ENCODE data around the gene ERCC6L.

Gene ERCC6L

DNA sequence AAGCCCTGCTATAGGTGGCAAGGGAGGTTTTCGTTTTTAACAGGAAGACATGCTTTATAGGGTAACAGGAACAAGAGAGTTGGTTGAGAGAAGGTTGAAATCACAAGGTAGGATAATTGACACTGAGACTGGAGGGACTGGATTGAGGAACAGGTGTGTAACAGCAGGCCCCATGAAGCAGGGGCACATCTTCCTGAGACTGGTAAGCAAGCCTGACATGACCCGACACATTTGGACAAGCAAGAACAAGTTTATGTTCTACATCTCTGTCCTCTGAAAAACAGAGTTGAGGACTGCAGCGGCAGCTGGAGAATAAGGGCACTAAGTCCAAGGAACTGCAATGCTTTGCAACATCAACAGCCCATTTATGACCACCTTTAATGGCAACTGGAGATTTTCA is 33.0 kb upstream of the ERCC6L start:
- TF ChIP-seq ZFX (IDR thresholded peaks at IDR 0.05; ENCODE audit: borderline replicate concordance): no peak
- H3K27ac ChIP-seq: no peak overlapping the region

- TF ChIP-seq, protein P1, sequence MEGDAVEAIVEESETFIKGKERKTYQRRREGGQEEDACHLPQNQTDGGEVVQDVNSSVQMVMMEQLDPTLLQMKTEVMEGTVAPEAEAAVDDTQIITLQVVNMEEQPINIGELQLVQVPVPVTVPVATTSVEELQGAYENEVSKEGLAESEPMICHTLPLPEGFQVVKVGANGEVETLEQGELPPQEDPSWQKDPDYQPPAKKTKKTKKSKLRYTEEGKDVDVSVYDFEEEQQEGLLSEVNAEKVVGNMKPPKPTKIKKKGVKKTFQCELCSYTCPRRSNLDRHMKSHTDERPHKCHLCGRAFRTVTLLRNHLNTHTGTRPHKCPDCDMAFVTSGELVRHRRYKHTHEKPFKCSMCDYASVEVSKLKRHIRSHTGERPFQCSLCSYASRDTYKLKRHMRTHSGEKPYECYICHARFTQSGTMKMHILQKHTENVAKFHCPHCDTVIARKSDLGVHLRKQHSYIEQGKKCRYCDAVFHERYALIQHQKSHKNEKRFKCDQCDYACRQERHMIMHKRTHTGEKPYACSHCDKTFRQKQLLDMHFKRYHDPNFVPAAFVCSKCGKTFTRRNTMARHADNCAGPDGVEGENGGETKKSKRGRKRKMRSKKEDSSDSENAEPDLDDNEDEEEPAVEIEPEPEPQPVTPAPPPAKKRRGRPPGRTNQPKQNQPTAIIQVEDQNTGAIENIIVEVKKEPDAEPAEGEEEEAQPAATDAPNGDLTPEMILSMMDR (IDR thresholded peaks at IDR 0.05): no peak
- TF ChIP-seq ZFX (IDR thresholded peaks at IDR 0.05; ENCODE audit: borderline replicate concordance): no peak
- H3K27ac ChIP-seq: no peak overlapping the region
Measured at GRCh38 chrX:72271091-72271788, 32.4 kb upstream of the ERCC6L start.

DNA sequence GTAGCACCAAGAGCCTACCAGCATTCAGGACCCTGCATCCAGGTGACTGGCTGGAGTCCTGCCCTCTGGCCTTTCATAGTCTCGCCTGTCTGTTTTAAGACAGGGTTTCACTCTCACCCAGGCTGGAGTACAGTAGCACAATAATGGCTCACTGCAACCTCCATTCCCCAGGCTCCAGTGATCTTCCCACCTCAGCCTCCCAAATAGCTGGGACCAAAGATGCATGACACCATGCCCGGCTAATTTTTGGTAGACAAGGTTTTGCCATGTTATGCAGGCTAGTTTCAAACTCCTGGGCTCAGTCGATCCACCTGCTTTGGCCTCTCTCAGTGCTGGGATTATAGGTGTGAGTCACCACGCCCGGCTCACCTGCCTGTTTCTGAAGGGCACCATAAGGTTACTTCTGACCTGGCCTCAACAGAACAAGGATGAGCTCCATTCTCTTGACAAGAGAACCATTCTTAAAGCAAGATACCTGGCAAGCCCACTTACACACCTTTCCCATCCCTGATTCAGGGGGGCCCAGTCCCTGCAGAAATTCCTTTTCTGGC is 31.6 kb upstream of the ERCC6L start:
- TF ChIP-seq, protein P1 (IDR thresholded peaks at IDR 0.05): no peak
- H3K27ac ChIP-seq: no peak overlapping the region

GRCh38 chrX:72269671-72270251 is 30.9 kb upstream of the ERCC6L start:
- TF ChIP-seq ZFX (IDR thresholded peaks at IDR 0.05; ENCODE audit: borderline replicate concordance): no peak
- H3K27ac ChIP-seq: no peak overlapping the region

DNA sequence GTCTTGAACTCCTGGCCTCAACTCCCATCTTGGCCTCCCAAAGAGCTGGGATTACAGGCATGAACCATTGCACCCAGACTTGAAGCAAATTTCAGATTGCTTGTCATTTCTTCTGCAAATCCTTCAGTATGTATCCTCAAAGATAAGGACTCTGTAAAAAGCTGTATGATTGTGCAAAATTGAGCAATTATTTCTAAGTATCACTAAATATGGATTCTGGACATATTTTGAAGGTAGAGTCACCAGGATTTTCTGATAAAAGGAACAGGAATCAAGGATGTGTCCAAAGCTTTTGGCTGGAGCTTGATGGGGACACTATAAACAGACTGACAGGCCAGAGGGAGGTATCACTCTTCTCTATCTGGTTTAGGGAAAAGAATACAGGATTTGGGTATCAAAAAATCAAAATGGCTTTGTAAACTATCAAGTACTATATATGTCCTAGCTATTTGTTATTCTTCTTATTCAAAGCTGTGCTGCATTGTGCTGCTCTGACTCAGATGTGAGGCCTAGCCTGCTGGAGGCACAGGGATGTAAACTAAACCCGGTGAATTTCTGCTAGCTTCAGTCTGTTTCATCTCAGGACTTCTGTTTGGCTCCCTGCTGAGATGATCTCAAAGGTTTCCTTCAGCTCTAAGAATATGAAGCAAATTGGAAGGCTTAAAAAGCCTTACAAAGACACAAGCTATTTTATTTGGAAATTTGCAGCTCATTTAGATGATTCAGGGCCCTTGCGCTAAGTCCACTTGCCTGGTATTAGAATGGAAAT is 30.0 kb upstream of the ERCC6L start:
- no peak overlapping the region for H3K27ac ChIP-seq
- no peak for TF ChIP-seq ZFX (IDR thresholded peaks at IDR 0.05; ENCODE audit: borderline replicate concordance)
- TF ChIP-seq, protein P1 (IDR thresholded peaks at IDR 0.05): no peak

- no peak overlapping the region for H3K27ac ChIP-seq
- no peak for TF ChIP-seq ZFX (IDR thresholded peaks at IDR 0.05; ENCODE audit: borderline replicate concordance)
- TF ChIP-seq, protein P1 (IDR thresholded peaks at IDR 0.05): no peak
Measured at GRCh38 chrX:72265263-72265662, 26.4 kb upstream of the ERCC6L start.

DNA sequence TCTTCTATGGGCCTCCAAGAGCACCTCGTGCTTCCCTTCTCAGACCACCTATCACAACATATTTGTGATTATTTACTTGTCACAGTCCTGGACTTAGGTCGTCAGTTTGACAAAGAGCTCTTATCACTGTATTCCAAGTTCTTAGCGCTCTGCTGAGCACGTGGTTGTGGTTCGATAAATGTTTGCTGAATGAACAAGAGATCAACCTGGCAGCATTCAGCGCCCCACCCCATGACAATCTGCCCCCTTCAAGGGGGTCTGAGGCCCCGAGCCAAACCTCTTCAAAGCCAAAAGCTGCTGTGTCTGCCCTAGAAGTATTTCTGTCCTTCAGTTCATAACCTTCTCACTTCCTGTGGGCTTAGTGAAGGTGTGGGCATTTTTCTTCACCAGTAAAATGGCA is 23.2 kb upstream of the ERCC6L start:
- no peak overlapping the region for H3K27ac ChIP-seq
- TF ChIP-seq, protein P1 (IDR thresholded peaks at IDR 0.05): no peak
- no peak for TF ChIP-seq ZFX (IDR thresholded peaks at IDR 0.05; ENCODE audit: borderline replicate concordance)

GRCh38 chrX:72260448-72260847 is 21.6 kb upstream of the ERCC6L start:
- no peak overlapping the region for H3K27ac ChIP-seq
- TF ChIP-seq ZFX (IDR thresholded peaks at IDR 0.05; ENCODE audit: borderline replicate concordance): no peak
- TF ChIP-seq, protein P1 (IDR thresholded peaks at IDR 0.05): no peak

Data from 22Rv1 (cell line).